Muscle layer of colon (tissue), 2 donors: Measurements from ENCODE around the gene TCP10L.
"Not testable (repeated sequence)": the region's sequence is repeated elsewhere in the genome, so short reads cannot be mapped to it uniquely, and the experiment has no call there.

ENCODE experiments used
- H3K27ac ChIP-seq: one replicate; pipeline ENCODE4 v1.7.0; 2013; ENCODE audit warnings: low read depth, mild to moderate bottlenecking, low read length, moderate library complexity
- H3K27me3 ChIP-seq, 2 donors: one replicate each; pipeline ENCODE4 v1.7.0; 2013; ENCODE audit warnings: low read length in 2 of 2, mild to moderate bottlenecking in 2 of 2; ENCODE audit not compliant: insufficient read depth in 2 of 2, control insufficient read depth in 1 of 2
- H3K36me3 ChIP-seq: one replicate; pipeline ENCODE4 v1.7.0; 2013; ENCODE audit warnings: mild to moderate bottlenecking, low read length; ENCODE audit not compliant: insufficient read depth
- H3K4me1 ChIP-seq: one replicate; pipeline ENCODE4 v1.7.0; 2013; ENCODE audit warnings: mild to moderate bottlenecking, low read length; ENCODE audit not compliant: insufficient read depth
- H3K4me3 ChIP-seq, 2 donors: one replicate each; pipeline ENCODE4 v1.7.0; 2013; ENCODE audit warnings: low read length in 2 of 2, low read depth in 1 of 2, mild to moderate bottlenecking in 1 of 2, moderate library complexity in 1 of 2
- H3K9ac ChIP-seq: one replicate; pipeline ENCODE4 v1.7.0; 2013; ENCODE audit warnings: low read length
- H3K9me3 ChIP-seq: one replicate; pipeline ENCODE4 v1.7.0; 2013; ENCODE audit warnings: mild to moderate bottlenecking, low read length
- donor health status: abdominal sarcoma.
- donor health status: Adenocarcinoma of cecum.

The TCP10L gene

DNA sequence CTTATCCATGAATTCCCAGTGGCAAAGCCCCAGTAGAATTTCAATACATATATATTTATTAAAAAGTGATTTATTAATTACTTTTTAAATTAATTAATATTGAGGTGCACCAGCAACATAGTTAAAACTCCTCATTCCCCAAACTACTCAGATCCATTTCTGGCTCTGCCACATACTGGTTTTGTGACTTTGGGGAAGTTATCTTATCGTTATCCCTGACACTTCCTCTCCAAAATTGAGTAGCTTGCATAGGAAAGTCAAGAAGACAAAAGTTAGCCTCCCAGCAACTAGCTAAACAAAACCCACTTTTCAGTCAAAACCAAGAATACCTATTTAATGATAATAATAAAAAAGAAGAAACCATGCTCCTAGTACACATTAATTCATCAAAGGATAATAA, 35.9 kb downstream of the TCP10L start:
- no peaks in the 10 kb centered on the region for H3K27me3 ChIP-seq
- H3K27ac ChIP-seq = no peak overlapping the region
- no peaks in the 10 kb centered on the region for H3K36me3 ChIP-seq
- no peaks in the 10 kb centered on the region for H3K4me1 ChIP-seq
- no peak overlapping the region for H3K4me3 ChIP-seq
- no peaks in the 10 kb centered on the region for H3K9me3 ChIP-seq
- no peak overlapping the region for H3K9ac ChIP-seq

DNA sequence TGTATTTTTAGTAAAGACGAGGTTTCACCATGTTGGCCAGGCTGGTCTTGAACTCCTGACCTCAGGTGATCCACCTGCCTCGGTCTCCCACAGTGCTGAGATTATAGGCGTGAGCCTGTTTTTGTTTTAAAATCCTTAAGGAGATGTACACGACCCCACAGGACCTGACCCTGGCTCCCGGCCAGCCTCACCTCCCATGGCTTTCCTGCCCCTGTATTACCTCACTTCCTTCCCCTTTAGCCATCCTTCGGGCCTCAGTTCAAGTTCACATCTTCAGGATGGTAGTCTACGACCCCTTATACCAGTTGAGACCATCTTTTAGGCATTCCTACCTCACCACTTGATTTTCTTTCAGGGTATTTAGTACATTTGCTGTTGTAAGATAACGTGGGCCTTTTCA, 36.3 kb downstream of the TCP10L start:
- no peak overlapping the region for H3K4me3 ChIP-seq
- H3K36me3 ChIP-seq = no peaks in the 10 kb centered on the region
- no peaks in the 10 kb centered on the region for H3K9me3 ChIP-seq
- no peak overlapping the region for H3K9ac ChIP-seq
- no peaks in the 10 kb centered on the region for H3K4me1 ChIP-seq
- no peak overlapping the region for H3K27ac ChIP-seq
- H3K27me3 ChIP-seq = no peaks in the 10 kb centered on the region

DNA sequence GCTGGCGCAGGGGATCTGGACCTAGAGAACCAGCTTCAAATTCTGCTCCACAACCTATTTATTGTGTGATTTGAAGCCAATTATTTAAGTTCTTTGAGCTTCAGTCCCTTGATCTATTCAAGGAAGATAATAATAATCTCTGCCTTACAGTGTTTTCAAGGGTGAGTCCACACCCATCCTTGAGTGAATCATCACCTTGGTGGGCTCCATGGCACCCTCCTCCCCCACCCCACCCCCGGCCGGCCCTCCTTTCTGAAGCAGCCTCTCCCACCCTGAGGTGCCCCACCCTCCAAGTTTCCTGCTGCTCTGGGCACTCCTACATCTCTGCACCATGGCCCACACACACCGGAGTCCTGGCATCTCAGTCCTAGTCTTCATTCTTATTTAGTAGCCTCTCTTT, 38.3 kb downstream of the TCP10L start:
- H3K9ac ChIP-seq = no peak overlapping the region
- no peak overlapping the region for H3K4me3 ChIP-seq
- H3K36me3 ChIP-seq = no peaks in the 10 kb centered on the region
- no peaks in the 10 kb centered on the region for H3K27me3 ChIP-seq
- no peaks in the 10 kb centered on the region for H3K9me3 ChIP-seq
- H3K27ac ChIP-seq = no peak overlapping the region
- no peaks in the 10 kb centered on the region for H3K4me1 ChIP-seq

DNA sequence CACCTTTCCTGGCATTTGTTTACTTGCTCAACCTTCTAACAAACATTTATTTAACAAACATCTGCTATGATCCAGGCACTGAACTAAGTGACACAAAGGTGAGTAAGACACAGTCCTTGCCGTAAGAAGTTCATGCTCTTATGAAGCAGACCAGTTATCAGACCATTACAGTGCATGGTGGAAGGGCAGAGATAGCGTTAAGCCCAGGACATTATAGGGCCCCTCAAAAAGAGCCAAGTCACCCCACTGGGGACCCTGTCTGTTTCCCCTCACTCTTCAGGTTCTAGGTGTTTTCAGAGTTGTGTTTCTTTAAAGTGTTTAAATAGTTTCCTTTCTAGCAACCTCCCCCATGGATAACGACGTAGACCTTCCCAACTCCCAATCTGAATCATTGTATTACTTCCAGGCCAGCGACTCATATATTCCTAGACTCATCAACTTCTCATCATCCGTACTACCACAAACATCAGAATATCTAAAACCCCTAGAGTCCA, 39.3 kb downstream of the TCP10L start:
- no peaks in the 10 kb centered on the region for H3K9me3 ChIP-seq
- H3K27ac ChIP-seq = no peak overlapping the region
- H3K27me3 ChIP-seq = no peaks in the 10 kb centered on the region
- no peaks in the 10 kb centered on the region for H3K4me1 ChIP-seq
- no peaks in the 10 kb centered on the region for H3K36me3 ChIP-seq
- no peak overlapping the region for H3K9ac ChIP-seq
- H3K4me3 ChIP-seq = no peak overlapping the region

DNA sequence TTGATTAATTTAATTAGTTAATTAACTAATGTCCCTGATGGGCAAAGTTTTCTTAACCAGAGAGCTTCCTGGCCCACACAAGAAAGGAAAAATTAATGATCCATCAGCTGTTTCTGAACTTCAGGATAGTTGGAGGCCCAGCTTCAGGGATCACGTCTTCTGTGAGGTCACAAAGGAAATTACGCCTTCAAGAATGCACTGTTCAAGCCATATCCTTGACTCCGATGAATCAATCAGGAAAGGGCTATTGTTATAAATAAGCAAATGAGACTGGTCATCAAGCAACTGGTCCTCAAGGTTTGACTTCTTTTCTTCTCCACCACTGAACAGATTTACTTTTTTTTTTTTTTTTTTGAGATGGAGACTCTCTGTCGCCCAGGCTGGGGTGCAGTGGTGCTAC, 40.6 kb downstream of the TCP10L start:
- Histone ChIP-seq H3K4me3 (no peak overlapping the region), H3K27ac (no peak overlapping the region), H3K9ac (no peak overlapping the region), H3K4me1 (no peaks in the 10 kb centered on the region), H3K36me3 (no peaks in the 10 kb centered on the region), H3K9me3 (no peaks in the 10 kb centered on the region), H3K27me3 (no peaks in the 10 kb centered on the region)

DNA sequence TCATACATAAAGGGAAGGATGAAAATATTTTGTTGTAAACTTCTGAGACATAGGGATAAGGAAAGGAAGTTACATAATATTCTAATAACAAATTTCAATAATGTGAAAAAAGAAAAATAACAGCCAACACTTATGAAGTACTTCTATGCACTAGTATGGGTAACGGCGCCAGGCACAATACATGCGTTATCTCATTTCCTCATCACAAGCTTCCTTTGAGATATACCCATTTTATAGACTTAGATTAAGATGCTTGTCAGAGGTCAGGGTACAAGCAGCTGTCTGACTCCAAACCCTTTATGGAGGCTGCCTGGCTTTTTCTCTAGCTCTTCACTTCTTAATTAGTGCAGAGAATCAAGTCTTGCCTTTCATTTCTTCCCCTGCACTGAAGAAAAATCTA, 41.3 kb downstream of the TCP10L start:
- Histone ChIP-seq H3K36me3 (no peaks in the 10 kb centered on the region), H3K27me3 (no peaks in the 10 kb centered on the region), H3K27ac (no peak overlapping the region), H3K4me1 (no peaks in the 10 kb centered on the region), H3K9me3 (no peaks in the 10 kb centered on the region), H3K9ac (no peak overlapping the region), H3K4me3 (no peak overlapping the region)

DNA sequence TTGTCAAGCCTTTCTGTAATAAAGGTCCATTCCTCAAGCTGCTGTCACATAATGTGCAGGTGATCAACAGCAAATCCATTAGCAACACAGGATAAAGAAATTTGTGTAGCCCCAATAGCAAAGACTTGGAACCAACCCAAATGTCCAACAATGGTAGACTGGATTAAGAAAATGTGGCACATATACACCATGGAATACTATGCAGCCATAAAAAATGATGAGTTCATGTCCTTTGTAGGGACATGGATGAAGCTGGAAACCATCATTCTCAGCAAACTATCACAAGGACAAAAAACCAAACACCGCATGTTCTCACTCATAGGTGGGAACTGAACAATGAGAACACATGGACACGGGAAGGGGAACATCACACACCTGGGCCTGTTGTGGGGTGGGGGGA, 42.3 kb downstream of the TCP10L start:
- H3K27ac ChIP-seq, H3K4me3 ChIP-seq, H3K9me3 ChIP-seq, H3K36me3 ChIP-seq, H3K27me3 ChIP-seq, H3K4me1 ChIP-seq, H3K9ac ChIP-seq: not testable (repeated sequence)

DNA sequence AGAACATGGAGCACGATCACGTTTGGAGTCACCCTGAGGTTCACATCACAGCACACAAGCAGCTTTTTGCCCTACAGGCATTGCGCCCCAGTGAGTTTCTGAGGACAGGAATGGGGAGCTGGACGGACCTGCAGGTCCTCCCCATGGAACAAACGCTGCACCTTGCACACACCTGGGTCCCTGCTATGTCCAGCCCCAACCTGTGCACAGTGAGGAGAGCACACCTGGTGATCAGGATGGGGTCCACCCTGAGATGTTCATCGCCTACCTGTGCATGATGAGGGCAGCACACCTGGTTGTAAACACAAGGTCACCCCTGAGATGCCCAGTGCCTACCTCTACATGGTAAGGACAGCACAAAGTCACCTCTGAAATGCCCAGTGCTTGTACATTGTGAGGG, 45.9 kb downstream of the TCP10L start:
- H3K27me3 ChIP-seq = no peaks in the 10 kb centered on the region
- H3K27ac ChIP-seq = no peak overlapping the region
- no peak overlapping the region for H3K4me3 ChIP-seq
- no peaks in the 10 kb centered on the region for H3K4me1 ChIP-seq
- H3K9ac ChIP-seq = no peak overlapping the region
- no peaks in the 10 kb centered on the region for H3K36me3 ChIP-seq
- H3K9me3 ChIP-seq = no peaks in the 10 kb centered on the region

DNA sequence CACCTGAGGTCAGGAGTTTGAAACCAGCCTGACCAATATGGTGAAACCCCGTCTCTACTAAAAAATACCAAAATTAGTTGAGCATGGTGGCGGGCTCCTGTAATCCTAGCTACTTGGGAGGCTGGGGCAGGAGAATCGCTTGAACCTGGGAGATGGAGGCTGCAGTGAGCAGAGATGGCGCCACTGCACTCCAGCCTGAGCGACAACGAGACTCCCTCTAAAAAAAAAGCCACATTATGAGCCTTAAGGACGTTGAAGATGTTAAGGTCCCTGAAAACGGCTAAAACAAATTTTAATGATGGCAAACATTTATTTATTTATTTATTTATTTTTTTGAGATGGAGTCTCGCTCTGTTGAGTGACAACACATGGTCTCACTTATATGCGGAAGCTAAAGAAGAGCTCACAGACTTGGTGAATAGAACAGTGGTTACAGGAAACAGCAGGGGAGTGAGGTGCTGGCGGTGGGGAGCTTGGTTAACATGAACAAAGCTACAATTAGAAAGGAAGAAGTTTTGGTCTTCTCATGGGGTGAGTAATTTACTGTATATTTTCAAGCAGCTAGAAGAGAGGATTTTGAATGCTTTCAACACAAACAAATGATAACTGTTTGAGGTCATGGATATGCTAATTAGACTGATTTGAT, 47.1 kb downstream of the TCP10L start:
- Histone ChIP-seq H3K4me3 (no peak overlapping the region), H3K9ac (no peak overlapping the region), H3K9me3 (no peaks in the 10 kb centered on the region), H3K36me3 (no peaks in the 10 kb centered on the region), H3K27me3 (no peaks in the 10 kb centered on the region), H3K27ac (no peak overlapping the region), H3K4me1 (no peaks in the 10 kb centered on the region)

DNA sequence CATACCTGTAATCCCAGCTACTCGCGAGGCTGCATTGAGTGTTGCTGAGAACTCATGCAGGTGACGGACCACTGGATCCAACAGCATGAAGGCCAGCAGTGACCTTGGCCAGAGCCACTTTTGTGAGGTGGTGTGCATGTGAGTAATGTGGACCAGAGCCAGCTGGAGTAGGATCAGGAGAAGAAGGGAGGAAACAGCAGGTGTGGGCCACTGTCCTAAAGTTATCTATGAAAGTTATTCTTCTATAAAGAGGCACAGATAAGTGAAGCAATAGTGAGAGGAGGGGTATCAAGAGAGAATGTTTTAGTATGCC, 47.8 kb downstream of the TCP10L start:
- Histone ChIP-seq H3K9ac (no peak overlapping the region), H3K27me3 (no peaks in the 10 kb centered on the region)

DNA sequence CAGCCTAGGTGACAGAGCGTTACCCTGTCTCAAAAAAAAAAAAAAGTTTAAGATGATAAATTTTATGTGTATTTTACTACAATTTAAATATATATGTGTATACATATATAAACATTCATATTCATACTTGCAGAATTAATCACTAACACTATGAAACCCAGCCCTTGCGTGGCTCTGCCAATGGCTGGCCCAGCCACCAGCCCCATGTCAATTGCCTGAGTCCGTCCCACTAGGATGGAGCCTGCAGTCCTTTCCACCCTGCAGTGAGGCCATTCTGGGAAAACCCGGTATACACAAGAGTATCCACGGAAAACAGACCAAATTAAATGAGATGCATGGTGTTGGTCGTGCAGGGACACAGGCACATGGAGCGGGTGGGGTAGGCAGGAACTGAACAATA, 49.7 kb downstream of the TCP10L start:
- Histone ChIP-seq H3K4me3 (no peak overlapping the region), H3K9ac (no peak overlapping the region), H3K27ac (no peak overlapping the region), H3K4me1 (no peaks in the 10 kb centered on the region), H3K27me3 (no peaks in the 10 kb centered on the region), H3K36me3 (no peaks in the 10 kb centered on the region), H3K9me3 (no peaks in the 10 kb centered on the region)

More for the DNA sequence above, 47.8 kb downstream of the TCP10L start:
- Histone ChIP-seq H3K4me3 (no peak overlapping the region), H3K4me1 (no peaks in the 10 kb centered on the region), H3K9me3 (no peaks in the 10 kb centered on the region), H3K36me3 (no peaks in the 10 kb centered on the region), H3K27ac (no peak overlapping the region)

DNA sequence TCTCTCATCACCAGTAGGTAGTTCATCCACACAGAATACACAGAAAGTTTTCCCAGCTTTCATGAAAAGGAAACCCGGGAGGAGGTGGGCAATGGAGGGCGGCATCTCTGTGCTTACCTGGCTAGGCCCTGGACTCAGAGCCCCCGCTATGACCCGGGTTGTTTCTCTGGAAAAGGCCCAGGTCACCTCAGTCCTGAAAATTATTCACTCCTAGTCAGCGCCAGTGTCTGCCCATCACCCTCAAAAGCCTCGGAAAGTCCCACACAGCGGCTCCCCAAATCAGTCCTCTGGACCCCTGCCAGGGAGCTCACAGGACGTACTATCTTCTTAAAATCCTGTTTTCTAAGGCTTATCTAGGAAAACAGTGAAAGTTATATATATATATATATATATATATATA, 51.2 kb downstream of the TCP10L start:
- Histone ChIP-seq H3K4me3 (no peak overlapping the region), H3K9me3 (no peaks in the 10 kb centered on the region)

More for the DNA sequence above, 51.2 kb downstream of the TCP10L start:
- Histone ChIP-seq H3K4me1 (no peaks in the 10 kb centered on the region), H3K36me3 (no peaks in the 10 kb centered on the region), H3K9ac (no peak overlapping the region), H3K27me3 (no peaks in the 10 kb centered on the region), H3K27ac (no peak overlapping the region)
